Stimulated activated CD4-positive, alpha-beta T cell treated with anti-CD3 and anti-CD28 coated beads, Interleukin-15, amount 100 ng/mL, for 48 hours (primary cell): Measurements from ENCODE around the gene COMMD10.
"Not testable (repeated sequence)": the region's sequence is repeated elsewhere in the genome, so short reads cannot be mapped to it uniquely, and the experiment has no call there.

Experiments used
- DNase-seq, 2 donors: peaks; one replicate each; pipeline ENCODE4 v3.0.0-alpha.2; 2020; ENCODE audit warnings: low read depth in 2 of 2

COMMD10 gene

GRCh38 chr5:116097301-116097700 is 12.5 kb downstream of the COMMD10 start:
- no peak for DNase-seq

- DNase-seq: no peak
Observed at GRCh38 chr5:116098998-116099397, 14.2 kb downstream of the COMMD10 start.

GRCh38 chr5:116104941-116105340 is 20.1 kb downstream of the COMMD10 start:
- not testable (repeated sequence) for DNase-seq

- DNase-seq: no peak
Observed at GRCh38 chr5:116115163-116115562, 30.3 kb downstream of the COMMD10 start.

GRCh38 chr5:116130471-116130870 is 45.6 kb downstream of the COMMD10 start:
- no peak for DNase-seq

- DNase-seq: no peak
Observed at GRCh38 chr5:116130976-116131375, 46.2 kb downstream of the COMMD10 start.

- DNase-seq: no peak
Observed at GRCh38 chr5:116133281-116133680, 48.5 kb downstream of the COMMD10 start.

- DNase-seq: no peak
Observed at GRCh38 chr5:116135344-116135743, 50.5 kb downstream of the COMMD10 start.

GRCh38 chr5:116137544-116138378 is 52.9 kb downstream of the COMMD10 start:
- DNase-seq: no peak

GRCh38 chr5:116142495-116142894 is 57.7 kb downstream of the COMMD10 start:
- DNase-seq: no peak

- no peak for DNase-seq
Observed at GRCh38 chr5:116144103-116144502, 59.3 kb downstream of the COMMD10 start.

- no peak for DNase-seq
Observed at GRCh38 chr5:116144991-116145390, 60.2 kb downstream of the COMMD10 start.

- DNase-seq: no peak
Observed at GRCh38 chr5:116145416-116145815, 60.6 kb downstream of the COMMD10 start.

GRCh38 chr5:116152169-116152568 is 67.3 kb downstream of the COMMD10 start:
- DNase-seq: no peak

GRCh38 chr5:116153687-116154174 is 68.9 kb downstream of the COMMD10 start:
- DNase-seq: no peak

- no peak for DNase-seq
Observed at GRCh38 chr5:116154252-116154651, 69.4 kb downstream of the COMMD10 start.

GRCh38 chr5:116154931-116155330 is 70.1 kb downstream of the COMMD10 start:
- no peak for DNase-seq

- no peak for DNase-seq
Observed at GRCh38 chr5:116157902-116158301, 73.1 kb downstream of the COMMD10 start.

- no peak for DNase-seq
Observed at GRCh38 chr5:116159006-116159405, 74.2 kb downstream of the COMMD10 start.

GRCh38 chr5:116174111-116174510 is 89.3 kb downstream of the COMMD10 start:
- DNase-seq: no peak

- no peak for DNase-seq
Observed at GRCh38 chr5:116176121-116176520, 91.3 kb downstream of the COMMD10 start.

GRCh38 chr5:116178925-116179324 is 94.1 kb downstream of the COMMD10 start:
- no peak for DNase-seq

GRCh38 chr5:116209166-116209565 is 124.3 kb downstream of the COMMD10 start:
- no peak for DNase-seq

- DNase-seq: no peak
Observed at GRCh38 chr5:116212225-116212624, 127.4 kb downstream of the COMMD10 start.
